CD4-positive, alpha-beta T cell treated with Interleukin-21 for 1 hour (primary cell): ENCODE measurements around the gene HTR3C.

Experiments
- DNase-seq: peaks from one replicate; pipeline ENCODE4 v3.0.0-alpha.2; 2020

HTR3C gene

DNA sequence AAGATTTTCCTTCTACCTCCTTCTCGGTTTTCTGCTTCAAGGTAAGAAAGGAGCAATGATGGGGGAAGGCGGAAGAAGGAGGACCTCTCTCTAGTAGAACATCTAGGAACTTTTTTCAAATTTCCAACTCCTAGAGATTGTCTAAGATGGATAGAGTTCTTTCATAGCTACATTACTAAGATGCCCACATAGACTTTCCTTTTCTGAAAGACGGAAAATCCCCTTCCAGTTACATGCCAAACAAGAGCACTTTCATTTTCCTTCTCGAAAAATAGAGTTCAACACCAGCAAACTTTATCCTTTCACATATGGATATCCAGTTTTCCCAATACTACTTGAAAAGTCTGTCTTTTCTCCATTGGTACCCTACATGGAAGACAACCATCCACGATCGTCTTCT lies 44.7 kb downstream of the HTR3C start:
- DNase-seq = no peak

DNA sequence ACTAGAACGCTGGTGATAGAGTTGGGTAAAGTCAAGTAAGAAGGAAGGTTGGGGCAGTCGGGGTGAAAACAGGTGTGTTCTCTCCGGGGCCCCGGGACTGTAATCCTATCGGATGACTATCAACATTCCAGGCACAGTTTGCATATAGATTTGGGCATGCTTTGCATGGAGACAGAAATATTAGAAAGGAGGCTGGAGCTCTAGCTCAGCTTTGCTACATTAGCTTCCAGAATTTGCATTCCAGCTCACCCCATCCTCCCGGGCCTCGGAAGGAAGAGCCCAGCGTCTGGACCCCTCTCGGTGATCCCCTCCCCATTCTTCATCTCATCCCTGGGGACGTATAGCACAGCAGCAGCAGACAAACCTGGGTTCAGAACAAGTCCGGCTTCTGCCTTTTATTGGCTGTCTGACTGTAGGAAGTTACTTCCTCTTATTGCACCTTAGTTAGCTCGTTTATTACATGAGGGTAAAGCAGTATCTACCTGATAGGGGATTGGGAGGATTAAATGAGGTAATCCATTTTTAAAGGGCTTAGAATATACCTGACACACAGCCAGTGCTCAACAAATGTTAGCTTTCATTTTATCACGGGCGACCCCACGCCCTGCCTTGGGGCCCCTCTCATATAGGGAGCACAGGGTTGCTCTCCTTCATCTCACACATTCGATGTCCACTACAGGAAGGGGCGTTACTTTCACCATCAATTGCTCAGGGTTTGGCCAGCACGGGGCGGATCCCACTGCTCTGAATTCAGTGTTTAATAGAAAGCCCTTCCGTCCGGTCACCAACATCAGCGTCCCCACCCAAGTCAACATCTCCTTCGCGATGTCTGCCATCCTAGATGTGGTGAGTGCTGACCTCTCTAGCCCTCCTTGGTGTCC lies 47.2 kb downstream of the HTR3C start:
- DNase-seq = no peak
